Activated naive CD4-positive, alpha-beta T cell treated with anti-CD3 and anti-CD28 coated beads, Interleukin-2, amount 50 U/mL, for 72 hours (primary cell): ENCODE data around the gene TOR1A. TPM values are rescaled to one million over a fixed set of nuclear protein-coding genes. Genes with fewer than 3 reads are reported as not detected.

ENCODE experiments used
- ATAC-seq, 2 donors: fragments of 150-1000 bp; cut with Tn5 transposase; 2 replicates each; pipeline ENCODE4 v1.10.0; 2021; ENCODE audit warnings: mild to moderate bottlenecking in 2 of 2, moderate library complexity in 2 of 2
- DNase-seq, 2 donors: peaks; one replicate each; pipeline ENCODE4 v3.0.0; 2021 to 2022; ENCODE audit warnings: low spot score in 2 of 2
- H3K27ac Mint-ChIP-seq, 2 donors: one replicate each; pipeline ENCODE4 v1.8.0; 2022; ENCODE audit warnings: mild to moderate bottlenecking in 2 of 2, mixed read lengths in 2 of 2
- H3K36me3 Mint-ChIP-seq, 2 donors: one replicate each; pipeline ENCODE4 v1.8.0; 2022; ENCODE audit warnings: mixed read lengths in 2 of 2
- H3K9me3 Mint-ChIP-seq, 2 donors: one replicate each; pipeline ENCODE4 v1.8.0; 2022; ENCODE audit warnings: mixed read lengths in 2 of 2
- total RNA-seq, 2 donors: library from RNA; stranded (reverse); gene quantifications; one replicate each; pipeline ENCODE4 v1.2.3, GENCODE V29; 2022

The TOR1A gene, protein sequence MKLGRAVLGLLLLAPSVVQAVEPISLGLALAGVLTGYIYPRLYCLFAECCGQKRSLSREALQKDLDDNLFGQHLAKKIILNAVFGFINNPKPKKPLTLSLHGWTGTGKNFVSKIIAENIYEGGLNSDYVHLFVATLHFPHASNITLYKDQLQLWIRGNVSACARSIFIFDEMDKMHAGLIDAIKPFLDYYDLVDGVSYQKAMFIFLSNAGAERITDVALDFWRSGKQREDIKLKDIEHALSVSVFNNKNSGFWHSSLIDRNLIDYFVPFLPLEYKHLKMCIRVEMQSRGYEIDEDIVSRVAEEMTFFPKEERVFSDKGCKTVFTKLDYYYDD
- total RNA-seq, result 10 to 100 TPM; 33.4 to 48.6 TPM

GRCh38 chr9:129823935-129824601 lies at the start of gene TOR1A:
Gene TOR1A (minus strand): TSS chr9:129824136. CDS start chr9:129824085, 51 bp downstream.
- peak; percentile 91 to 93 for DNase-seq
- Mint-ChIP-seq H3K36me3 (peaks cover 8 to 13% of the 10 kb centered on the region in 2 donors), H3K9me3 (no peaks in the 10 kb centered on the region), H3K27ac (peak within 1 kb of the TSS; percentile 87 to 90)
- peak; percentile 89 to 91 for ATAC-seq

DNA sequence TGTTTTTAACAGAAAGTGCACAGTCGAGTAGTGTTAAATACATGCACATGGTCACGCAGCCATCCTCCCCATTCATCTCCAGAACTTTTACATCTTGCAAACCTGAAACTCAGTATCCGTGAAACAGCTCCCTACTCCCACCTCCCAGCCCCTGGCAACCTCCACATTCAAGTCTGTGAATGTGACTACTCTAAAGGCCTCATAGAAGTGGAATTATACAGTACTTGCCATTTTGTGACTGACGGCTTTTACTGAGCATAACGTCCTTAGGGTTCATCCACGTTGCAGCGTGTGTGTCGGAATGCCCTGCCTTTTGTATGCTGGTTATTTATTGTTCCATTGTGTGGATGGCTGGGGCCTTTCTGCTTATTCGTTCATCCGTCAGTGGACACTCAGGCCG lies 47.1 kb upstream of the TOR1A start:
- Mint-ChIP-seq H3K9me3 (no peaks in the 10 kb centered on the region), H3K36me3 (peaks cover 20 to 23% of the 10 kb centered on the region in 2 donors), H3K27ac (peak overlapping the region; percentile 51 to 94)
- ATAC-seq (no peak), DNase-seq (no peak)

DNA sequence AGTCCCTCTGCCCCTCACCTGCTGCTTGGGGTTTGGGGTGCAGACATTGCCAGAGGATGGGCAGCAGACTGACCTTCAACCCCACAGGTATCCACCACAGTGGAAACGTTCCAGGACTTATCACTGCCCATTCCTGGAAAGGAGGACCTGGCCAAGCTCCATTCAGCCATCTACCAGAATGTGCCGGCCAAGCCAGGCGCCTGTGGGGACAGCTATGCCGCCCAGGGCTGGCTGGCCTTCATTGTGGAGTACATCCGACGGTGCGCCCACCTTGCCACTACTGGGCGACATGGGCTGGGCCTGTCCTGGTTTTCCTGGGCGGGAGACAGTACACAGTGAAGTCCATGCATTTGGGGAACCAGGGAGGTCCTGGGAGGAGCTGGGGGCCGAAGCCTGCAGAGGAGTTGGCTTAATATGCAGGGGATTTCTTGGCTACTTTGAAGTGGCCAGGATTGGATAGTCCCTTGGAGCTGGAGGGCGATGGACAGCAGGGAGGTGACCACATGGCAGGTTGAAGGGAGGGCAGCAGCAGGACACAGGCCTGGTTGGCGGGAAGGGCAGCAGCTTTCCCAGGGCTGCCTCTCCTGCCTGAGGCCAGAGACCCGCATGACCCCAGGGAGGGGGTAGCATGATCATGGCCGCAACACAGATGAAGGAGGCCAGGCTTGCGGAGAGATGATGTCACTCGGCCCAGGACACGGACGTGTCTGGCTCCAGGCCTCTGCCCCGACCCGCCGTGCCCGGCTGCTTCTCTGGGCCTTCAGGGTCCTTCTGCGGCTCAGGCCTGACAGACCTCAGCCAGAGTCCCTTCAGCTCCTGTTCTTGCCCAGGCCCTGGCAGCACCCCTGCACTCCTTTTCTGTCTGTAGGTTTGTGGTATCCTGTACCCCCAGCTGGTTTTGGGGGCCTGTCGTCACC lies 45.9 kb upstream of the TOR1A start:
- Mint-ChIP-seq H3K36me3 (peaks cover 28 to 30% of the 10 kb centered on the region in 2 donors), H3K9me3 (no peaks in the 10 kb centered on the region), H3K27ac (peak overlapping the region; percentile 79 to 94)
- no peak for ATAC-seq
- no peak for DNase-seq

GRCh38 chr9:129868872-129869486 lies 45.0 kb upstream of the TOR1A start:
- H3K27ac Mint-ChIP-seq, result peak overlapping the region; percentile 79 to 94
- H3K9me3 Mint-ChIP-seq, result no peaks in the 10 kb centered on the region
- ATAC-seq (peak; percentile 83 to 91), DNase-seq (peak; percentile 76 to 90)
- peaks cover 31 to 32% of the 10 kb centered on the region in 2 donors for H3K36me3 Mint-ChIP-seq

DNA sequence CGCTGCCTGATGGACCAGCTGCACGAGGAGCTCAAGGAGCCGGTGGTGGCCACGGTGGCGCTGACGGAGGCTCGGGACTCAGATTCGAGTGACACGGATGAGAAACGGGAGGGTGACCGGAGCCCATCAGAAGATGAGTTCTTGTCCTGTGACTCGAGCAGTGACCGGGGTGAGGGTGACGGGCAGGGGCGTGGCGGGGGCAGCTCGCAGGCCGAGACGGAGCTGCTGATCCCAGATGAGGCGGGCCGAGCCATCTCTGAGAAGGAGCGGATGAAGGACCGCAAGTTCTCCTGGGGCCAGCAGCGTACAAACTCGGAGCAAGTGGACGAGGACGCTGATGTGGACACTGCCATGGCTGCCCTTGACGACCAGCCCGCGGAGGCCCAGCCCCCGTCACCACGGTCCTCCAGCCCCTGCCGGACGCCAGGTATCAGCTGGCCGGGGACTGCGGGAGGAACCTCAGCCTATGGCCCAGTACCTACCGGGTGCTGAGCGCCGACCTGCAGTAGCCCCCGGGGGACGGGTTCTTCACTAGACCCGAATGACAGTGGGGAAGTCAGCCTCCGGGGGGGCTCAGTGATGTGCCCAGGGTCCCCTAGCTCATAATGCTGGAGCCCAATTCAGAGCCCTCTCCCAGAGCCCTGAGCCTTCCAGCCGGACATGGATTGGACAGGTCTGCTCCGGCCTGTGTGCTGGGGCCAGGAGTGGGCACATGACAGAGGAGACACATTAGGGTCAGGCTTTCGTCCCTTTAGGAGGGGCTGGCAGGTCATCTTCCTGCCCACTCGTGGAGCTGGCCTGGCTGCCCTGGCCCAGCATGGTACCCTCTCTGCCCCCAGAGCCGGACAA lies 44.3 kb upstream of the TOR1A start:
- peaks cover 29 to 39% of the 10 kb centered on the region in 2 donors for H3K36me3 Mint-ChIP-seq
- no peaks in the 10 kb centered on the region for H3K9me3 Mint-ChIP-seq
- ATAC-seq, result no peak
- H3K27ac Mint-ChIP-seq, result peak overlapping the region; percentile 89 to 94
- DNase-seq, result no peak

DNA sequence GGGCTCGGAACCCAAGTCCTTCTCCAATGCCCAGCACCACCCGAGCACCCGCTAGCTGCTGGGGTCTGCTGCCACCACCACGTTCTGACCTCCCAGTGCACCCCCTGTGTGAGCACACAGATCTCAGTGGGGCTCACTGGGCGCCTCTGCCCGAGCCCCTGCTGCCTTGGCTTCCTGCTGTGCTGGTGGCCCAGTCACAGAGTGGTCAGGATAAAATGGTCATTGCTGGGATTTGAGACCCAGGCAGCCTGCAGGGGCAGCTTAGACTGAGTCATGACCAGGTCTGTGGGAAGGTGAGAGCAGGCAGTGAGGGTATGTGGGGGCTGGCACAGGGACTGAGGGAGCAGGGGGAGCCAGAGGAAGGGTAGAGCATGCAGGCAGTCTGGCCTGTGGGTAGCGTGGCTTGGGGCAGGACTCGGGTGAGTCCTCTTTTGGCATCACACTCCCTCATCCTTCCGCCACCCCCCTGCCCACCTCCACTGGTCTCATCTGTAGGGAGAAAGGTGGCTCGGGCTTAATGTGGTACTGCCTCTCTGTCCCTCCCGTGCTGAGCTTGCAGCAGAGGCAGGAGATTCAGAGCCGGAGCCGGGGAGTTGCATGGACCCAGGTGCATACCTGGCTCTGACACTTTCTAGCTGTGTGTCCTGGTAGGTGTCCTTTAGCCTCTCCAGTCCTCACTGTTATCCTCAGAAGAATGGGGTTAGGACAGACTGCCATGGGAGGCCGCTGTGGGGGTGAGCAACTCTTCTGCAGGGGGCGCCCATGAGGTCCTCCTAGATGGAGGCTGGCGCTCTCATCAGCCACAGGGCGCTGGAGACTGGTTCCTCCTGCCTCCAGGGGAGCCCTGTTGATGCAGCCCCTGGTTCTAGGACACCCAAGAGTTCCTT lies 43.4 kb upstream of the TOR1A start:
- ATAC-seq (peak in 1 of 2 donors; percentile 30), DNase-seq (no peak)
- Mint-ChIP-seq H3K36me3 (peaks cover 31 to 42% of the 10 kb centered on the region in 2 donors), H3K9me3 (no peaks in the 10 kb centered on the region), H3K27ac (peak overlapping the region; percentile 89 to 94)

GRCh38 chr9:129866394-129867135 lies 42.6 kb upstream of the TOR1A start:
- H3K9me3 Mint-ChIP-seq, result no peaks in the 10 kb centered on the region
- ATAC-seq, result peak; percentile 22 to 38
- peaks cover 37 to 48% of the 10 kb centered on the region in 2 donors for H3K36me3 Mint-ChIP-seq
- peak overlapping the region; percentile 89 to 94 for H3K27ac Mint-ChIP-seq
- no peak for DNase-seq

- Mint-ChIP-seq H3K27ac (peak overlapping the region; percentile 89 to 94), H3K9me3 (no peaks in the 10 kb centered on the region), H3K36me3 (peaks cover 33 to 42% of the 10 kb centered on the region in 2 donors)
- DNase-seq (no peak), ATAC-seq (no peak)
Observed at GRCh38 chr9:129865668-129866320, 41.9 kb upstream of the TOR1A start.

- DNase-seq (no peak), ATAC-seq (peak in 1 of 2 donors; percentile 31)
- Mint-ChIP-seq H3K36me3 (peaks cover 32 to 40% of the 10 kb centered on the region in 2 donors), H3K27ac (peak overlapping the region; percentile 83 to 97), H3K9me3 (no peaks in the 10 kb centered on the region)
Observed at GRCh38 chr9:129864991-129865647, 41.2 kb upstream of the TOR1A start.

DNA sequence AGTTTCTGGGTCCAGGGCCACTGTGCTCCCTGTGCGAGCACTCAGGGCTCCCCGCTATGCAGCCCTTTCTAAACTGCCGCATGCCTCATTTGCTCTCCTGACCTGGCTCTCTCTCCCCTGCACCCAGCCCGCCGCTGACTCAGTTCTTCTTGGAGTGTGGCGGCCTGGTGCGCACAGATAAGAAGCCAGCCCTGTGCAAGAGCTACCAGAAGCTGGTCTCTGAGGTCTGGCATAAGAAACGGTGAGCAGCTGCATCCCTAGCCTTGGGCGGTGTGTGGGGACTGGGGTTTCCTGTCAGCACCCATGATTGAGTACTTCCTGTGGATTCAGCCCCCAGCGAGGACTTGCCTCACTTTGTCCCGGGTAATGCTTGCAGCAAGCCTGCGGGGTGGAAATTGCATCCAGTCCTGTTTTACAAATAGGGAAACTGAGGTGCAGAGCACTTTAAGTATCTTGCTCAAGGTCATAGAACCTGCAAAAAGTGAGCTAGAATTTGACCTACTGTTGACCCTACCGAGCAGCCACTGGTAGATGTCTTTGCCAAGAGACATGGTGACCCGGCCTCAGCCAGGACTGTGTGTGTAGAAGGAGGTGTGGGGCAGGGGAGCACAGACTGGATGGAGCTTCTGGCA lies 39.2 kb upstream of the TOR1A start:
- peak; percentile 77 to 80 for ATAC-seq
- DNase-seq, result peak; percentile 70 to 80
- H3K9me3 Mint-ChIP-seq, result no peaks in the 10 kb centered on the region
- H3K27ac Mint-ChIP-seq, result peak overlapping the region; percentile 83 to 91
- peaks cover 32 to 35% of the 10 kb centered on the region in 2 donors for H3K36me3 Mint-ChIP-seq

GRCh38 chr9:129861447-129861827 lies 37.5 kb upstream of the TOR1A start:
- Mint-ChIP-seq H3K36me3 (peaks cover 31 to 34% of the 10 kb centered on the region in 2 donors), H3K27ac (peak overlapping the region; percentile 34 to 85), H3K9me3 (no peaks in the 10 kb centered on the region)
- ATAC-seq (no peak), DNase-seq (no peak)

DNA sequence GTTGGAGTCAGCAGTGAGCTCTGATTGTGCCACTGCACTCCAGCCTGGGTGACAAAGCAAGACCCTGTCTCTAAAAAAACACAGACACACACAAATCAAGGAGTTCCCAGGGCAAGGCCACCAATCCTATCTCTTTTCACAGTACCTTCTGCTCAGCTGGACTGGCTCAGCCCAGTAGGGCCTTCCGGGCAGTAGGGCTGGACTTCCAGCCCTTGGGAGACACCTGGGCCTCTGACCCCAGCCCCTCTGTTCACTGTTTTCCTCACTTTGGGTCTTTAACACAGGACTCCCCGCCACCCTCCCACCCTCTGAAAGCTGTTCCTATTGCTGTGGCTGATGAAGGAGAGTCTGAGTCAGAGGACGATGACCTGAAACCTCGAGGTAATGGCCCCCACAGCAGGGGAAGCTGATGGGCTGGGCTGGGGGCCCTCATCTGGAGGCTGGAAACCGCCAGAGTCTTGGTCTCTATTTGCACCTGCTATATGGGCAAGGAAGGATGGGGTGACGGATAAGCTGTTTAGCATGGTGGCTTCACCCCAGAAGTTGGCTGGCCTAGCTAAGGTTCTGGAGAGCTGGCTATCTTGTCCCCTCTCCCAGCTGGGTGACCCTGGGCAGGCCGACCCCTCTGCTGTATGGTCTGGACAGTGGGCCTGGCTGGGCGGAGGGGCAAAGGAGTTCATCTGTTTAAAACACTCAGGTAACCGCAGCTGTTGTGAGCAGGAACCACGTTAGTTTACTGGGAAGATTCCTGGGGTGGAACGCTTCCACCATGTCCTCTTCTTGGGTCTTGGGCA lies 36.9 kb upstream of the TOR1A start:
- peak overlapping the region; percentile 34 to 85 for H3K27ac Mint-ChIP-seq
- H3K9me3 Mint-ChIP-seq, result no peaks in the 10 kb centered on the region
- H3K36me3 Mint-ChIP-seq, result peaks cover 25 to 29% of the 10 kb centered on the region in 2 donors
- no peak for DNase-seq
- ATAC-seq, result peak; percentile 37 to 69
